Testis (tissue), 3 donors: Measurements from ENCODE around the gene NFKBIE. TPM values are rescaled to one million over a fixed set of nuclear protein-coding genes. Genes with fewer than 3 reads are reported as not detected.

Experiments
- DNase-seq: peaks from one replicate; pipeline ENCODE4 v3.0.0-alpha.2; 2019
- H3K27ac ChIP-seq, 2 donors: fragments of 200-600 bp; sonication (generic); one replicate each; pipeline ENCODE4 v1.5.1; 2019
- H3K27me3 ChIP-seq: fragments of 200-600 bp; sonication (generic); one replicate; pipeline ENCODE4 v1.5.1; 2019
- H3K36me3 ChIP-seq: fragments of 200-600 bp; sonication (generic); one replicate; pipeline ENCODE4 v1.5.1; 2017; ENCODE audit warnings: low read depth; ENCODE audit errors: missing control alignments
- H3K4me1 ChIP-seq: fragments of 200-600 bp; sonication (generic); one replicate; pipeline ENCODE4 v1.5.1; 2019
- H3K4me3 ChIP-seq, 2 donors: fragments of 200-600 bp; sonication (generic); one replicate each; pipeline ENCODE4 v1.5.1; 2017 to 2019
- H3K9me3 ChIP-seq: fragments of 200-600 bp; sonication (generic); one replicate; pipeline ENCODE4 v1.5.1; 2017
- POLR2A ChIP-seq: fragments of 450-650 bp; IDR thresholded peaks from one replicate; pipeline ENCODE4 v1.6.1; 2017; ENCODE audit warnings: antibody characterized with exemption, mild to moderate bottlenecking, moderate library complexity
- WGBS, 2 donors: methylation state at CpG; one replicate each; pipeline ENCODE4 v1.1.5; 2018; 5-methylcytosine and 5-hydroxymethylcytosine counted together
- intact Hi-C: fragments of 100-400 bp; cut with DNase I; formaldehyde crosslinking; loops from one replicate; pipeline ENCODE4 v1.15.1; 2023; ENCODE audit warnings: low total_unique reads
- polyA plus RNA-seq: library from polyadenylated mRNA; stranded (reverse); fragments of 350-450 nt; fragmentation: Illumina TruSeq; extraction: RNeasy Lipid Tissue Mini Kit (QIAGEN cat#74804); gene quantifications from one replicate; pipeline ENCODE4 v1.2.3, GENCODE V29; 2014; ENCODE audit warnings: low read depth, low replicate concordance; ENCODE audit not compliant: insufficient read depth
- total RNA-seq, 2 donors: library from RNA; depleted of rRNA; stranded (reverse); fragments of >200 nt; gene quantifications; one replicate each; pipeline ENCODE4 v1.2.3, GENCODE V29; 2016
- TF ChIP-seq, protein P1 (sequence below), 3 experiments: fragments of 450-650 bp in 2 of 3; fragments of 200-600 bp in 1 of 3; sonication (generic) in 1 of 3; IDR thresholded peaks; one replicate each; pipeline ENCODE4 v1.5.1; 2016 to 2019; ENCODE audit warnings: antibody characterized with exemption in 3 of 3, mild to moderate bottlenecking in 2 of 3, moderate library complexity in 1 of 3

NFKBIE gene
- total and polyA plus RNA-seq, 3 donors from 2014 or later, result 13.1 to 29.2 (median 18.3) TPM

DNA sequence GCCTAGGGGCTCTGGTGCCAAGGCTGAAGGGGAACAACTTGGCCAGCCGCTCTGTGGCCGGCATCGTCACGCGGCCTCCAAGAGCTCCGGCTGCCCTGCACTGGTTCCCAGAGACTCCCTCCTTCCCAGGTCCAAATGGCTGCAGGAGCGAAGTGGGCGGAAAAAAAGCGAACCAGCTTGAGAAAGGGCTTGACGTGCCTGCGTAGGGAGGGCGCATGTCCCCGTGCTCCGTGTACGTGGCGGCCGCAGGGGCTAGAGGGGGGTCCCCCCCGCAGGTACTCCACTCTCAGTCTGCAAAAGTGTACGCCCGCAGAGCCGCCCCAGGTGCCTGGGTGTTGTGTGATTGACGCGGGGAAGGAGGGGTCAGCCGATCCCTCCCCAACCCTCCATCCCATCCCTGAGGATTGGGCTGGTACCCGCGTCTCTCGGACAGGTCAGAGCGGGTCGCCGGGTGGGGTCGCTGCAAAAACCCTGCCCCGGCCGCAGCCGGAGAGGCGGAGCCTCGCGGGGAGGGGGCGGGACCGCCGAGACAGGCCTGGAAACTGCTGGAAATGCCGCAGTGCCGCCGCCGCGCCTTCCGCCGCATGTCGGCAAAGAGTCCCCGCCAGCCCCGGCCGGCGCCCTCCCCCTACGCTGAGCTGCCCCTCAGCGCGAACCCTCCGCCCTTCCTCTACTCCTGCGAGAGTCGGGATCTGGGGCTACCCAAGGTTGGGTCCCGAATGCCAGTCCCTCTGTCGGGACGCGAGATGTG, 19.3 kb downstream of the NFKBIE start:
- 0 to 1% methylated on average over 47 to 56 of the region's 62 CpGs for WGBS, 2 donors
- H3K9me3 ChIP-seq, result no peaks in the 10 kb centered on the region
- peaks cover 9% of the 10 kb centered on the region for H3K4me1 ChIP-seq
- H3K27me3 ChIP-seq, result no peaks in the 10 kb centered on the region
- peak; percentile 88 for DNase-seq
- H3K27ac ChIP-seq, result peak overlapping the region; percentile 100
- H3K4me3 ChIP-seq, result peak overlapping the region; percentile 100
- TF ChIP-seq, protein P1, sequence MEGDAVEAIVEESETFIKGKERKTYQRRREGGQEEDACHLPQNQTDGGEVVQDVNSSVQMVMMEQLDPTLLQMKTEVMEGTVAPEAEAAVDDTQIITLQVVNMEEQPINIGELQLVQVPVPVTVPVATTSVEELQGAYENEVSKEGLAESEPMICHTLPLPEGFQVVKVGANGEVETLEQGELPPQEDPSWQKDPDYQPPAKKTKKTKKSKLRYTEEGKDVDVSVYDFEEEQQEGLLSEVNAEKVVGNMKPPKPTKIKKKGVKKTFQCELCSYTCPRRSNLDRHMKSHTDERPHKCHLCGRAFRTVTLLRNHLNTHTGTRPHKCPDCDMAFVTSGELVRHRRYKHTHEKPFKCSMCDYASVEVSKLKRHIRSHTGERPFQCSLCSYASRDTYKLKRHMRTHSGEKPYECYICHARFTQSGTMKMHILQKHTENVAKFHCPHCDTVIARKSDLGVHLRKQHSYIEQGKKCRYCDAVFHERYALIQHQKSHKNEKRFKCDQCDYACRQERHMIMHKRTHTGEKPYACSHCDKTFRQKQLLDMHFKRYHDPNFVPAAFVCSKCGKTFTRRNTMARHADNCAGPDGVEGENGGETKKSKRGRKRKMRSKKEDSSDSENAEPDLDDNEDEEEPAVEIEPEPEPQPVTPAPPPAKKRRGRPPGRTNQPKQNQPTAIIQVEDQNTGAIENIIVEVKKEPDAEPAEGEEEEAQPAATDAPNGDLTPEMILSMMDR (IDR thresholded peaks at IDR 0.05), result peak in 1 of 3 experiments; percentile 21
- TF ChIP-seq POLR2A, result no peak
- intact Hi-C loops, result no loop called here
- H3K36me3 ChIP-seq, result no peaks in the 10 kb centered on the region

DNA sequence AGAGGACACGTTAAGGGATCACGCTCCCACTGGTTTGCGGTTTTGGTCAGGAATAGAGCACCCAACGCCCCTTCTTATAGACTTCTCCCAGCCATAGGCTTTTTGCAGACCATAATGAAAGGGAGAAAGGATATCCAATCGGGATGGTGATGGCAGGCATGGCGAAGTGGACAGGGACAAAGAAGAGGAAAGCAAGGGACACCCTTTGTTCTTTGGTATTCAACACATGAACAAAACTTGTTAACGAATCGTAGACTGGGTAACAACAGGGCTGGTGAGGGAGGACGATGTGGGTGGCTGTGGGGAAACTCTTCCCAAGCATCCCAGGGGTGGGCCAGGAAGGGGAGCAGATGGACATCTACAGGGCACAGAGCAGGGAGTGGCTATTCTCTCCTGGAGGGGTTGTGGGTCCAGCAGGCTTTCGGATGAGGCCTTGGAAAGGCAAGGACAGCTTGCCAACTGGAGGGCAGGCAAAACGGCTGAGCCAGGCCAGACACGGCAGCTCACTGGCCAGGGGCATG, 19.9 kb downstream of the NFKBIE start:
- whole genome bisulfite sequencing, 2 donors, result 40 to 50% methylated on average over 11 to 12 of the region's 12 CpGs
- H3K36me3 ChIP-seq, result no peaks in the 10 kb centered on the region
- TF ChIP-seq, protein P1 (IDR thresholded peaks at IDR 0.05), result no peak
- TF ChIP-seq POLR2A, result no peak
- H3K4me1 ChIP-seq, result peaks cover 9% of the 10 kb centered on the region
- H3K9me3 ChIP-seq, result no peaks in the 10 kb centered on the region
- no peak for DNase-seq
- H3K27ac ChIP-seq, result peak overlapping the region; percentile 100
- intact Hi-C loops, result no loop called here
- peak overlapping the region; percentile 100 for H3K4me3 ChIP-seq
- H3K27me3 ChIP-seq, result no peaks in the 10 kb centered on the region

DNA sequence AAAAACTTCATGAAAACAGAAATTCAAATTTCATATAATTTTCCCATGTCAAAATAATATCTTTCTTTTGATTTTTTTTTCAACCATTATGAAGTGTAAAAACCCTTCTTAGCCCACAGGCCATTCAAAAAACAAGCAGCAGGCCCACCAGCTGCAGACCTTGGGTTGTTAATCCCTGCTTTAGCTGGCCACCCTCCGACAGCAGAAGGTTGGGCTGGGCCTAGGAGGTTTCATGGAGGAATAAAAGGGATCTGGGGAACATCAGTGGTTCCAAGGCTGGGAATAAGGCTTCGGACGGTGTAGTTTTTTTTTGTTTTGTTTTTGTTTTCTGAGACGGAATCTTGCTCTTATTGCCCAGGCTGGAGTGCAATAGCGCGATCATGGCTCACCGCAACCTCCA, 22.0 kb downstream of the NFKBIE start:
- H3K27me3 ChIP-seq, result no peaks in the 10 kb centered on the region

GRCh38 chr6:44238687-44239350, 26.5 kb downstream of the NFKBIE start:
- Histone ChIP-seq H3K9me3 (no peaks in the 10 kb centered on the region), H3K4me3 (no peak overlapping the region), H3K36me3 (no peaks in the 10 kb centered on the region), H3K27ac (no peak overlapping the region), H3K4me1 (peaks cover 23% of the 10 kb centered on the region), H3K27me3 (no peaks in the 10 kb centered on the region)
- no peak for DNase-seq
- WGBS, 2 donors, result 83 to 84% methylated on average over 7 of the region's 7 CpGs
- intact Hi-C loops, result loop anchor here (10.0 kb wide), 1 partner anchor 64 kb away; no protein-coding TSS in a partner anchor
- TF ChIP-seq, protein P1 (IDR thresholded peaks at IDR 0.05), result no peak
- TF ChIP-seq POLR2A, result no peak

More for the DNA sequence above, 22.0 kb downstream of the NFKBIE start:
- Histone ChIP-seq H3K27ac (no peak overlapping the region), H3K9me3 (no peaks in the 10 kb centered on the region), H3K36me3 (no peaks in the 10 kb centered on the region), H3K4me1 (peaks cover 4% of the 10 kb centered on the region), H3K4me3 (no peak overlapping the region)
- intact Hi-C loops, result no loop called here
- no peak for DNase-seq
- no peak for TF ChIP-seq POLR2A
- TF ChIP-seq, protein P1 (IDR thresholded peaks at IDR 0.05), result no peak
- 93 to 94% methylated on average over 7 of the region's 7 CpGs for WGBS, 2 donors
